HG02973 (cell line): ENCODE measurements around the gene LMO2.
"Not testable (repeated sequence)": the region's sequence is repeated elsewhere in the genome, so short reads cannot be mapped to it uniquely, and the experiment has no call there.

Source experiments
- ATAC-seq: cut with Tn5 transposase; IDR thresholded peaks from one replicate; pipeline ENCODE4 v1.9.1; 2021; ENCODE audit warnings: moderate library complexity; ENCODE audit not compliant: unreplicated experiment

The LMO2 gene

DNA sequence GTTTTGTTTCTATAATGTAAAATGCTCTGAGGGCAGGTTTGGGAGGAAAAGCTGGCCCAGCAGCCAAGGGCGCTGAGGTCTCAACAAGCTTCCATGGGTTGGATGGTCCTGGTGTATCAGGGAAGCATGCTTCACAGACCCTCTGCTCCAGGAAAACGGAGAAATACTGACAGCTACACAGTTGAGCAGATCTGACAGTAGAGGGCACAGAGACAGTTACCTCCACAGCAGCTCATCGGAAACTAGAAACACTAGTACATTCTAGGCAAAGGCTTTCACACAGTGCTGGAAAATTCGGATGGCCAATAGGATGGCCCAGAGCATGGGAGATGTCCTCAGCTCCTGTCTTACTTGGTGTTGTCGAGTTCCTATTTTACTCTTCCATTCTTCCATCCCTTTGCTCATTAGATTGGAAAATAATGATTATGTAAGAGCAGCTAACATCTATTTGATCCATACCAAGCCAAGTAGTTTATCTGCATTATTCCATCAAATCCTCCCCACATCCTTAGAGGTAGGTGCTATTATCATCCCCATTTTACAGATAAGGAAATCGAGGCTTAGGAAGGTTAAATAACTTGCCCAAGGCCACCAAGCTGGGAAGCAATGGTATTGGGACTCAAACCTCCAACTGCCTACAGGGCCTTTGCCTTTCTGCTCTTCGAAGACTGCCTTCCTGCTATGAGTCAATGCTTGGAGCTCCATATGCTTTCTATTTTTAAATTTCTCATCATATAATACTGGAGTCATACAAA is 28.3 kb downstream of the LMO2 start:
- ATAC-seq, result no peak

DNA sequence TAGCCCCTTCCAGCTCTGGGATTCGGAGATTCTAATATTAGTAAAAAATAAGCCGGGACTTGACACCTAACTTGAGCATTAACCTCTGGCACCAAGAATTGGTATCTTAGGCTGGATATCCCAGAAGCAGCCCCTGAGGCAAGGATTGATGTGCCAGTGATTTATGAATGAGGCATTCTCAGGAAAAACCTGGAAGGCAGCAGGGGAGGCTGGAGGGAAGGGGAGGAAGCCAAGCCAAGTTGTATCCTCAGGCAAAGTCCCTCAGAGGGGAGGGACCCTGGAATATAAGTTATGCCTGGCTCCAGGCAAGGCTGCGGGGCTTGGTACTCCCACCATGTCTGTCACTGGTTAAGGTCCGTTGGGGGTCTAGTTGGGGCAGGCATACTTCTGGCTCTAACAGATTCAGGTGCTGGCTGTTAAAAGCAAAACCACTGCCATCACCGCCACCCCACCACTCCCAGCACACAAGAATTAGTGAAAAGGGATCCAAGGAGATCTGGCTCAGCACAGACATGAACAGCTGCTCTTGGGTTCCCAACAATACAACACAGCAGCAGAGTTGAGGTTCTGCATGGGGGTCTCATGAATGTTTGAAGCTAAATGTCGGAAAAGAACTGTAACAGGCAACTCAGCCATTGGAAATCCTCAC is 29.8 kb downstream of the LMO2 start:
- no peak for ATAC-seq

DNA sequence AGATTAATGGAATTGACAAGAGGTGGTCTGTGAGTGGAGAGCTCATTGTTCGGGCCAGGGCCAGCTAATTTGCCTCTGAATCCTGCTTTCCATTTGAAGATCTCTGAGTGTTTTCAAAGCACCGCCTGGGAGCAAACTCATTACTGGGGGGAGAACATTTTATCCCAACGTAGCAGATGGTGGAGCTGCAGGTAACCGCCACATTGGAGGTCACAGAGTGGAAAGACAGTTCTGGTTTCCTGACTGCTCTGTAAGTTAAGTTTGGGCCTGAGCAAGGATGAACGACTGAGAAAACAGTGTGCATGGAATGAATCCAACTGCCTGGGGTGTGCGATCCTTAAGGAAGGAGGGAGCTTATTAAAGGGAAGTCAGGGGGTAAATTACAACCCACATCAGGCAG is 30.5 kb downstream of the LMO2 start:
- ATAC-seq, result no peak

DNA sequence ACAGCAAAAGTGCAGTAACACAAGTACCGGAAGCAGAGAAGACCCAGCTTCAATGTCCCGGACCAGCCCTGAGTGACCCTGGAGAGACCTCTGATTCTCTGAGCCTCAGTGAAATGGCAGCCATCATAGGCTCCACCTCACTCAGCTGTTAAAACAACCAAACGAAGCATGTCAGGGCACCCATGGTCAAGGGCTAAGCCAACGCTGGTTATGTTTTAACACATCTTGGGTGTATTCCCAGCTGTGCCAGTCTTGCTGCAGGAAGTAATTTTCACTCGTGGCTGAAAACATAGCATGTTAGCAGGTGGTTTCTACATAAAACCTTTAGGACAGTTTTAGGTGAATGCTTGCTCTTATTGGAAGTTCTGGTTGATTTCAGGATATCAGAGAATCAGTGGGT is 30.9 kb downstream of the LMO2 start:
- ATAC-seq, result no peak

DNA sequence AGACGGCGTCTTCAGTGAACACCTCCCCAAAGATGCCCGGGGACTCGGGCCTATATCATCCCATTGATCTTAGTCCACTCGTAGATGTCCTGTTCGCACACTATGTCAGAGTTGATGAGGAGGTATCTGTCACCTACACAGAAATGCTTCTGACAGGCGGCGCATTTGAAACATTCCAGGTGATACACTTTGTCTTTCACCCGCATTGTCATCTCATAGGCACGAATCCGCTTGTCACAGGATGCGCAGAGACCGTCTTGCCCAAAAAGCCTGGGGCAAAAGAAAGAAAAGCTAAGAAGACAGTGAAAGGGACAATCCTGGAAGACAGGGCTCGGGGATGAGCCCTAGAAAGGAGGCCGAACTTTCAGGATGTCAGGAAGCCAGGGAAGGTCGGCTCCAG is 32.6 kb downstream of the LMO2 start:
- no peak for ATAC-seq

DNA sequence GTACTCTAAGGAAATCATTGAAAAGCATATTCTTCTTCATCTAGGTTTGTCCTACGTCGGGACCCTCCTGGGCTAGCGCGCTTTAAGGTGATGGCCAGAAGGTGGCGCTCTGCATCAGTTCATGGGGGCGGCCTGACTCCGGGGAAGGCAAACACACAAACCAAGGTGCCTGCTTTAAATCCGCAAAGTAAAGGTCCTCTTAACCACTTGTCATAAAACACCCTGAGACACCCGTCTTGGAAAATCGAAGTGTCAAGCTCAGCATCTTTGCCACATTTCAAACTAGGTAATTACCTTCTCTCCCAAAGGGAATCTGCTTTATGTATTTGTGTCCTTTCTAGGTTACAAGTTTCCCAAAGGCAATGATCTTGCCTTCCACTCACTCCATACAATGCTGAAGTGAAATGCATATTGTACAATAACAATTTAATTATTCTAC is 33.9 kb downstream of the LMO2 start:
- peak; percentile 60 for ATAC-seq

DNA sequence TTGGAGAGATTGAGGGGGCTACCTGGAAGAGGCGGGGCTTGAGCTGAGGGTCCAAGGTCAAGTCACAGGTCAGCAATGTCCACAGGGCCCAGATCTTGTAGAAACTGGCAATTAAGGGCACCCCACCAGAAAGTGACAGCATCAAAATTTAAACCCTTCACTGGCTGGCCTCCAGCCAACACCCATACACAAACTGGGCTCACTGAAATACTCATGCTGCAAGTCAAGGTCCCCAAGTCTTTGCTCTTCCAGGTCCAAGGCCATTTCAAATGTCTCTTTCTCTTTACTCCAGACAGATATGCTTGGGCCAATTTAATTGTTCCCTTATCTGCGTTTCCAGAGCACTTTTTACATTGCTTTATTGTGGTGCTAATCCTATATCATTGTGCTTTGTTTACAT is 36.4 kb downstream of the LMO2 start:
- no peak for ATAC-seq

DNA sequence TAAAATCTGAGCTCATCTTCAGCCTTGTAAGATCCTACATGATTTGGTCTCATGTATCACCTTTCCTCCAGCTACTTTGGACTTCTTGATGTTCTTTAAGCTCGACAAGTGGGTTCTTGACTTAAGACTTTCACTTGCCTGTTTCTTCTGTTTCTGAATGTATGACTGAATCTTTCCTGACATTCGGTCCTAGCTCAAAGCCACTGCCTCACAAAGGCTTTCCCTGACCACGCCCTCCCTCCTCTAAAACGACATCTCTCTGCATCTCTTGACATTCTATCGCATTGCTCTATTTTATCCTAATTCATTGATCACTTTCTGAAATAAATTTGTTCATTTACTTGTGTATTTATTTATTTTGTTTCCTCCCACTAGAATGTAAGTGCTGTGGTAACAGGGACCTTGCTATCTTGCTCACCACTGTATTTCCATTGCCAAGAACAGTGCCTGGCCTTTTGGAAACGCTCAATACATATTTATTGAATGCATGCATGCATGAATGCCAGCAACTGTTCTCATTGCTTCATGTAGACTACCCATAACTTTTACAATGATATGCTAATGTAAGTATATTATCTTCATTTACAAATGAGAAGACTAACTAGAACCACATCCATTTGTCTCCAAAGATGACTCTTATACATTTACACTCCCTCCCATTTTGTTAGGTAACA is 43.0 kb downstream of the LMO2 start:
- no peak for ATAC-seq

DNA sequence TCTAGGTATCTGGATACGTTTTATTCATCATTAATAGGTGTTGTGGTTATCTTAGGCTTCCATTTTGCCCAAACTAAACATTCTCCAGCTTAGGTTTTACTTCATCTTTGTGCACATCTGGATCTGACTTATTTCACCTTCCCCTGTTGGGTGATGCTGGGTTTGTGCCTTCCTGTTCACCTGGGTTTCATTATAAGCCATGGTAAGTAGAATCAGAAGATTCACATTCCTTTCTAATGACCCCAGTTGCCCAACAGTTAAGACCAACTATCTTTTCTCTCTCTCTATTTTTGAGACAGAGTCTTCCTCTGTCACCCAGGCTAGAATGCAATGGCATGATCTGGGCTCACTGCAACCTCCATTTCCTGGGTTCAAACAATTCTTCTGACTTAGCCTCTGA is 44.6 kb downstream of the LMO2 start:
- no peak for ATAC-seq

DNA sequence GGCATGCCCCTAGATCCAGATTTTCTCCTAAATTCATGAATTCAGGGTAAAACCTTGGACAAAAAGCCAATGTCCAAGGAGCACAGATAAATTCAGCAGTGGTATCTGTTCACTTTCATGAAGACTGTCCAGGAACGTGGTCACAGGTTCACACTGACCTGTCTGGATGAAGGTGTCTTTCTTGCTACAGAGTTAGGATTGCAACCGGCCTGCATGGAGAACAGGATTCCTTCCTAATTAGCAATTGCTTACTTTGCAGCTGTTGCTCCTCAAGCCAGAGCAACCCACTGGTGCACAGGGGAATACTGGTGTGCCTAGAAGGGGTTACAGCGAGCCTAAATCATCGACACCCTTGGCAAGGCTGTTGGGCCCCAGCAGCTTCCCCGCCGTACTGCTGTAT is 47.6 kb downstream of the LMO2 start:
- no peak for ATAC-seq

DNA sequence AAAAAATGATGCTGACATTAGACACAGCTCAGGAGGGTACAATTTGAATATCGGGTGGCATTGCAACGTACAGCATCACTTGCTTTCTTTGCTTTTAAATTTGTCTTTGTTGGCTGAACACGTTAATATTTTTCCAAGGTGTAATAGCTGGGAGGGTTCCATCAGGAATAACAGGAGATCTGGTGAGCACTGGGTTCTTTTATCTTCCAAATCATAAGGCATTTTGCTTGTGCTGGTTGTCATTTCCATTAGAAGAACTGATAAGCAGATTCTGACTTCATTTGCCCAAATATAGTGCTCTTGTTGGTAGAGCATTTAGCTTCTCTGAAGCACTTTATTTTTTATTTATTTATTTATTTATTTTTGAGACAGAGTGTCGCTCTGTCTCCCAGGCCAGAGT is 48.9 kb downstream of the LMO2 start:
- ATAC-seq, result no peak

DNA sequence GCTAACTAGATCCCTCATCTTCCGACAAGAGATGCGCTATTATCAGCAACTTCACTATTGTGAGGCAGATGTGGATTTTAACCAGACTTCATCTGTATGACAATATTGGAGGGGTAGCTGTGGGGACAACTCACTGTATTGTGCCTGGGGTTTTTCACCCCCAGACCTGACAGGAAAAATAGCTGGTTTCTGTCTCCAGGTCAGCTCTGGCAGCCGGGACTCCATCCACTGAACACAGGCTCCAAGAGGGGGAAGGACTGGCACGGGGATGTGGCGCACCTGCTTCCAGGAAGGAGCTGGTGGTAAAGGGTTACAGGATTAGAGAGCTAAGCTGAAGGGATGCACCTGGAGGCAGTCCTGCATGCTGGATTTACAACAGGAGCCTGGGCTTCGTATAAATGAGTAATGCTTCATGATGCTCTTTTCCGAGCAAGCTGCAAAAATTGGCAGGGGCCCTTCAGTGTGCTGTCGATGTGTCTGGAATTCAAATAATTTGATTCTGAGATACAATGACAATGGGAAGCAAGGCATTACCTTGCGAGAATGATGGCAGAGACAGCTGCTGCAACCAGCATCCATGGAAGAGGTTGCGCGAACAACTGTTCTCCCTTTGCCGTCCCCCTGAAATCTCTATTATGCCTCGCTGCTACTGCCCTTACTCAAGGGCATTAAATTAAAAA is 49.5 kb downstream of the LMO2 start:
- no peak for ATAC-seq

DNA sequence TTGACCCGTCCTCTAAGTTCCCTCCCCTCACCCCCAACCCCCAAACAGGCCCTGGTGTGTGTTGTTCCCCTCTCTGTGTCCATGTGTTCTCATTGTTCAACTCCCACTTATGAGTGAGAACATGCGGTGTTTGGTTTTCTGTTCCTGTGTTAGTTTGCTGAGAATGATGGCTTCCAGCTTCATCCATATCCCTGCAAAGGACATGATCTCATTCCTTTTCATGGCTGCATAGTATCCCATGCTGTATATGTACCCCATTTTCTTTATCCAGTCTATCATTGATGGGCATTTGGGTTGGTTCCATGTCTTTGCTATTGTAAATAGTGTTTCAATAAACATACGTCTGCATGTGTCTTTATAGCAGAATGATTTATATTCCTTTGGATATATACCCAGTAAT is 53.6 kb downstream of the LMO2 start:
- ATAC-seq, result not testable (repeated sequence)

DNA sequence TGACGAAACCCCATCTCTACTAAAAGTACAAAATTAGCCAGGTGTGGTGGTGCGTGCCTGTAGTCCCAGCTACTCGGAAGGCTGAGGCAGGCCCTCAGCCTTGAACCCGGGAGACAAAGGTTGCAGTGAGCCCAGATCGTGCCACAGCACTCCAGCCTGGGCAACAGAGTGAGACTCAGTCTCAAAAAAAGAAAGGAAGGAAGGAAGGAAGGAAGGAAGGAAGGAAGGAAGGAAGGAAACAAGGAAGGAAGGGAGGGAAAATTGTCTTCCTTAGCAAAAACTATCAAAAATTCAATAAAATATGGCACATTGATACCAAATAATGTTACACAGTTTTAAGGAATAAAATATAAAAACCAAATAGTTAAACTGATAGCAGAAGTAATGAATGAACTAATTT is 54.5 kb downstream of the LMO2 start:
- not testable (repeated sequence) for ATAC-seq

DNA sequence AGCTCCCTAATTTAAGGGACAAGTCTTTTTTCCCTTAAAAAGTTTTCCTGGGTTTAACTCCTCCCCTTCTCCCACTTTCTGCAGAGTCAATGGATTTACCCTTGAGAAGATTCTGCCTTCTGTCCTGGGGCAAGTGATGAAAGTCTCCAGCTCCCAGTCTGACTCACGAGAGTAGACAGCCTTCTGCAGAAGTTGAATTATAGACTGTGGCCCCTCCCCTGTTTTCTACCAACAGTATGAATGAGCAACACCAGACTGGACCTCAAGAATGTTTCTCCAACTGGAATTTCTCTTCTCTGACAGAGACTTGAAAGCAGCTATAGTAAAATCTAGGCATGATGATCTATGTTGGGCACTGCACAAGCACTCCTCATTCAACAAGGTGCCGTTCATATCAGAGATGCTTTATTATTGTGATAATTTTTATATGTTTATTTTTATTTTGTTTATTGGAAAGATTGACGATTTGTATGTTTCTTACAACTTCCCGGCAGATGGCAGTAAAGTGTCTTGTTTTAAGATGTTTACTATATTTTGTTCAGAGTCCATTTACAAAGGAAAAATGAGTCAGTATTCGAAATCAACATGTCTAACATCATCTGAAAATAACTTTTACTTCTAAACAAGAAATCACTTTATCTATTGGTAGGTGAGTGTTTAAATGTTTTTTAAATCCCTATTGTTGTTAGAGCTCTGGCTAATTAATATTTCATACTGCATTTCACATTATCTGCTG is 56.6 kb downstream of the LMO2 start:
- ATAC-seq, result no peak

DNA sequence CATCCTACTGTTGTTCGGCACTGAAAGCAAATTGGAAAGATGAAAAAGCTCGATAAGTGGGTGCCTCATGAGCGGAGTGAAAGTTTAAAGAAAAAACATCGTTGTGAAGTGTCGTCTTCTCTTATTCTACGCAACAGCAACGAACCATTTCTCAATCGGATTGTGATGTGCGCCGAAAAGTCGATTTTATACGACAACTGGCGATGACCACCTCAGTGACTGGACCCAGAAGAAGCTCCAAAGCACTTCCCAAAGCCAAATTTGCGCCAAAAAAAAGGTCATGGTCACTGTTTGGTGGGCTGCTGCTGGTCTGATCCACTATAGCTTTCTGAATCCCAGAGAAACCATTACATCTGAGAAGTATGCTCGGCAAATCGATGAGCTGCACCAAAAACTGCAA is 59.2 kb downstream of the LMO2 start:
- no peak for ATAC-seq

DNA sequence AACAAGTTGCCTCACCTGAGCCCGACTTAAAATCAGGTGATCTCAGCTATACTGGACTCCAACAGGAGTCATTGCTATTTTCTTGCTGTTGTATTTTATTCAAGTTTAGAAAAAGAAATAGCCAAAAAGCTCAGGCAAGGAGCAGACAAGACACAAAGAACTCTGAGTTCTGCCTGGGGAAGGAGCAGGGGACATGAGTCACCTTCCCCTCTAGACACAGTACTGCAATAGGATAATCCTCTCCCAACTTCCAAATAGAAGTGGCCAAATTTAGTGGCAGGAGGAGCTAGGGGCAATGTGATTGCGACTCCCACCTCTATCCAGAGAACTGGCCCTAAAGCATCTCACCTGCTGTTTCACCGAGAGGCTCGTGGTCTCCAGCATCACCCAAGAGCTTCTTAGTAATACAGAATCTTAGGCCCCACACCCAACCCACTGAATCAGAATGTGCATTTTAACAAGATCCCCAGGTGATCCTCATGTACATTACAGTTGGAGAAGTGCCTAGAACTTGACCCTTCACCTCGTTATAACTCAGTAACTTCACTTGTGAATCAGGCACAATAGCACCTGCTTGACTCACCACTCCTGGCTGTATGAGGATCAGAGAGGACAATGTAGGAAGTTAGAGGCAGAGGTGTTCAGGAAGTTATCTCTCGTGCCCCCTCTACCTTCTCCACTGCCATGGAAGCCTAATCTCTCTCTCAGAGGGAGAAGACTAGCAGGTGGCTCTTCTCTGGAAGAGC is 60.8 kb downstream of the LMO2 start:
- no peak for ATAC-seq

DNA sequence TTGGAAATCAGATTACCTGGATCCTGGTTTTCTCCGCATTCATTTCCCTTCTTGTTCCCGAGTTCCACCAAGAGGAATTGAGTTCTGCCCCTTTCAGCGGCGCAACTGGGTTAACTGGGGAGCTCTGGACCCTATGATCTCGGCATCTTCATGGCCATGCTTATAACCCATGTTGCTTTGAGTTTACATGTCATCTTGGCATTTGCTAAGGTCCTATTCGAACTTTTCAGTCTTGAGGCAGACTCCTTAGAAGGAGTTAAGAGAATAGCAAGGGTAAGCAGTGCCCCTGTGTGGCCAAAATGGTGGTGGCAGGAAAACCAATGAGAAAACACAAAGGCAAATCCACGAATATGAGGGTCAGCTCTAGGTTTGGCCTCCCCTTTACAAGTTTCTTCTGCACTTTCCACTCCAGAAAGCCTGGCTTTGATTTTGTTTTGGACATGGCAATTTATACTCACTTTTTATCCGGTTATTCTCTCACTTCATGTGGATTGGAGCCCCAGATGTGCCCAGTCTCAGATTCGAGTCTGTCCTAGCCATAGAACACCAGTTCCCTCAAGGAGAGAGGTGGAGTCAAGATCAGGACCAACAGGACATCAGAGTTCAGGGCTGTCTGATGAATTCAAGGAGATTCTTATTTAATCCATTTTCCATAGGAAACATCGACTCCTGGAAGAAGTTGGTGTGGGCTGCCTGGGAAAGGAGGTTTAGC is 62.3 kb downstream of the LMO2 start:
- ATAC-seq, result peak; percentile 58

DNA sequence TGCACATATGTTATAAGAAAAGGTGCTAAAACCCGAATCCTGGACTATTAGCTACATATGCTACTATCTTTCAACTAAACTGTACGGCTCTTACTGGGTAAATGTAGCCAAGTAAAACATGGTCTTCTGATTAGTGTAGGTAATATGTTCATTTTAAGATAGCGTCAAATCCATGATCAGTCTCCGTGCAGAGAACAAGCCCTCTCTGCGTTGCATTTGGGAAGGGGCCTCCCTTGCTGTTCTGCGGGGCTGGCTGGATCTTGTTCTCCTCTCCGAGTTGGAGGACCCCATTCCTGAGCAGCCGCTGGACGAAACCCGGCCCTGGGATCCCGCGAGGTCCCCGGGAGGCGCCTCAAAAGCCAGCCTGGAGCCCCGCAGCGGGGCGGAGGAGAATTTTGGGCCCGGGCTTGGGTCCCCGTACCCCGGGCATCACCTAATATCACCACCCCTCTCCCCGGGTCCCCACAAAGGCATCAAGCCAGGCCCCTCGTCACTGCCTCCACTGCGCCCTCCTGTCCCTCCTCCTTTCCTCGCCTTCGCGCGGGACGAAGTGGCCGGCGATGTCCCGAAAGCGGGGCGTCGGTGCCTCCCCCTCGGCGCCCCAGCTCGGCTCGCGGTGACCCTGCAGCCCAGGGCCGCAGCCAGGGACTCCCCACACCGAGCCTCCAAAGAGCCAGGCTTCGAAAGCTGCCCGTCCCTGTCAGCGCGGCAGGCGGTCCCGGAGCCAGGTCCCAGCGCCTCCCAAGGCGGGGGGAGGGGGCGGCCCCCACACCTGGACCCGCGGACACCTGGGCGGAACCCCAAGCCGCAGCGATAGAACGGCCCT is 63.1 kb downstream of the LMO2 start:
- no peak for ATAC-seq
